CD4-positive, alpha-beta T cell treated with Interleukin-17A for 4 hours (primary cell): Measurements from ENCODE around the gene CRYBB2.
A peak's percentile ranks its signal among the peaks of the same experiment; 100 is the strongest.
"Not testable (repeated sequence)": the region's sequence is repeated elsewhere in the genome, so short reads cannot be mapped to it uniquely, and the experiment has no call there.

Experiments used
- DNase-seq: peaks from one replicate; pipeline ENCODE4 v3.0.0-alpha.2; 2020; ENCODE audit warnings: mixed read lengths

The CRYBB2 gene

GRCh38 chr22:25219211-25219689, at the start of gene CRYBB2:
Gene CRYBB2 (plus strand): TSS chr22:25219639. CDS start chr22:25221430, 1,791 bp downstream.
- no peak for DNase-seq

DNA sequence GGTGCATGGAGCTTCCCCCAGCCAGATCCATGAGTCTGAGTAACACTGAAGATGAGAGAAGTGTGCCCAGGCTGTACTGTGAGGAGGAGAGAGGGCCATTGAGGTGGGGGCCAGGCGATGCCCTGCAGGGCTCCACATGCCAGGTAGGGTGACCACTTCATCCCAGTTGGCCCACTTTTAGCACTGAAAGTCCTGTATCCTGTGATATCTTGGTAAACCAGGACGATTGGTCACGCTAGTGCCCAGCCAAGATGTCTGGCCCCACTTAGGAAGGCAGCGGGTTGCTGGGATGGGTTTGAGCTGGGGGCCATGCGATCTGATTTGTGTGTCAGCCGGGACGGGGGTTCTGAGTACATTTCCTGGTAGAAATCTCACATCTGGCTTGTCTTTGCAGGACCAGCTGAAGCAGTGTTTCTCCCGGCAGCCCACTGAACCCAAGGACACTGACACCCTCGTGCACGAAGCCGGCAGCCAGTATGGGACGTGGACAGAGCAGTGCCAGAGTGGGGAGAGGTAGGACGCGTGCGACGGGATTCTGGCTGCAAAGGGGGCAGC, 48.9 kb upstream of the CRYBB2 start:
- DNase-seq: no peak

DNA sequence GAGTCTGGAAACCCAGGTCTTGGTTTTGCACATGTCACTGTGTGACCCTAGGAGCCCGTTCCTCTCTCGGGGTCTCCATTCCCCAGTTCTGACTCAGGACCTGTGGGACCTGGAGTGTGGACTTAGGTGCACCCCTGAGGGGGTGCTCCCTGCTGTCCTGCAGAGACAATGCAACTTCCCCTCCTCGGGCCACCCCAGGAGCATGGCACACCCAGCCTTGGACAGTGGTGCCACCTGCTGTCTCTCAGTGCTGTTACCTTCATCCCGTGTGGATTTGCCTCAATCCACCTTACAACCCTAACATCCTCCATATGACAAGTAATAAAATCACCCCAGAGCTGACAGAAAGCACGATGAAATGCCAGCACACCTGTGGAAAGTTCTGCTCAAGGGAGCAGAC, 47.3 kb upstream of the CRYBB2 start:
- peak; percentile 54 for DNase-seq

- no peak for DNase-seq
Measured at GRCh38 chr22:25174156-25174887, 45.1 kb upstream of the CRYBB2 start.

DNA sequence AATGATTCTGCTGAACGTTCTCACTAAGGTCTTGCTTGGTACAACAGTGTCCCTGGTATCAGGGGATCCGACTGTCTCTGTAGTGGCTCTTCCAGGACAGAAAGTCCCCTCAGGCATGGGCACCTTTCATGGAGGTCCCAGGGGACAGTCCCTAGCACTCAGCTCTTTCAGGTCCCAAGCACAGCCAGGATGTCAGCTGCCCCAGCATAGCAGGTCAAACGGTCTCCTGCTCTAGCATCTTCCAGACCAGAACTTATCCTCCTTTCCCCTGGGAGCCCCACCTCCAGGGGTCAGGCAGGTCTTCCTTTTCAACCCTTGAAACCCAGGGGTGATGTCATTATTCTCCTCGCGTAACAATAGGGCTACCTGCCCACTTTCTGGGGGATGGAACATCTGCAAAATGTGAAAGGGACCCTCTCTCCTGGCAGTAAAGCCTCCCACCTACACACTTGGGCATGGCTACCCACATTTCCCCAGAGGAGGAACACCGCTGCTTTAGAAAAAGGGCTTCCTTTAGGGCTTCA, 44.5 kb upstream of the CRYBB2 start:
- DNase-seq: no peak

- no peak for DNase-seq
Measured at GRCh38 chr22:25176175-25176574, 43.3 kb upstream of the CRYBB2 start.

- no peak for DNase-seq
Measured at GRCh38 chr22:25176799-25177198, 42.6 kb upstream of the CRYBB2 start.

GRCh38 chr22:25177226-25177625, 42.2 kb upstream of the CRYBB2 start:
- no peak for DNase-seq

- DNase-seq: no peak
Measured at GRCh38 chr22:25177895-25178294, 41.5 kb upstream of the CRYBB2 start.

- not testable (repeated sequence) for DNase-seq
Measured at GRCh38 chr22:25178348-25178747, 41.1 kb upstream of the CRYBB2 start.

GRCh38 chr22:25178869-25179631, 40.4 kb upstream of the CRYBB2 start:
- DNase-seq: not testable (repeated sequence)

DNA sequence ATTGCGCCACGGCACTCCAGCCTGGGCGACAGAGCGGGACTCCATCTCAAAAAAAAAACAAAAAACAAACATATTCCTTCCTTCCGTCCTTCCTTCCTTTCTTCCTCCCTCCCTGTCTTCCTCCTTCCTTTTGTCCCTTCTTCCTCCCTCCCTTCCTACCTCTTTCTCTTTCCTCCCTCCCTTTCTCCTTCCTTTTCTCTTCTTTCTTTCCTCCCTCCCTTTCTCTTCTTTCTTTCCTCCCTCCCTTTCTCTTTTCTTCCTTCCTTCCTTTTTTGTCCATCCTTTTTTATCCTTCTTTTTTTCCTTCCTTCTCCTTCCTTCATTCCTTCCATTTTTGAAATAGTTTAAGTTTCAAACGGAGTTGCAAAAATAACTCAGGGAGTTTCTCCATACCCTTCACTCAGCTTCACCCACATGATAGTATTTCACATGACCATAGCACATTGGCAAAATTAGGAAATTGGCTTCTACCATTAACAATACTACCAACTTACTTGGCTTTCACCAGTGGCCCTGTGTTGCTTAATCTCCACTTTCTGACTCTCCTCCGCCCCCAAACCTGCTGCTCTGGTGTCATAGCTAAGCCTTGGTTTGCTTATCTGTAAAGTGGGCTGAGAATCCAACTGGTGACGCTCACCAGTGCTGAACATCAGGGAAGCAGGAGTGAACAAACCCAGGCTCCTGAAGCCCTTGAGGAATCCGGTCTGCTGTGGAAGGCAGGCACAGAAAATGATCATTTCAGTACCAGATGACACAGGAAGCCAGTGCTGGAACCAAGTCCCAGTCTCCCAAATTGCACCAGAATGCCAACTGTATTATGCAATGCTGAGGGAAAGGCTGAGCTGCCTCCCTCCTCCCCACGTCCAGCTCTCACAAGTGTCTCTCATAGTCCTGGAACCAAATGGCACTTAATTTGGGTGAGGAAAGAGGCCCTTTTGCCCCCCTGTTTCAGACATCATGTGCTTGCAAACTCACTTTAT, 37.0 kb upstream of the CRYBB2 start:
- no peak for DNase-seq

DNA sequence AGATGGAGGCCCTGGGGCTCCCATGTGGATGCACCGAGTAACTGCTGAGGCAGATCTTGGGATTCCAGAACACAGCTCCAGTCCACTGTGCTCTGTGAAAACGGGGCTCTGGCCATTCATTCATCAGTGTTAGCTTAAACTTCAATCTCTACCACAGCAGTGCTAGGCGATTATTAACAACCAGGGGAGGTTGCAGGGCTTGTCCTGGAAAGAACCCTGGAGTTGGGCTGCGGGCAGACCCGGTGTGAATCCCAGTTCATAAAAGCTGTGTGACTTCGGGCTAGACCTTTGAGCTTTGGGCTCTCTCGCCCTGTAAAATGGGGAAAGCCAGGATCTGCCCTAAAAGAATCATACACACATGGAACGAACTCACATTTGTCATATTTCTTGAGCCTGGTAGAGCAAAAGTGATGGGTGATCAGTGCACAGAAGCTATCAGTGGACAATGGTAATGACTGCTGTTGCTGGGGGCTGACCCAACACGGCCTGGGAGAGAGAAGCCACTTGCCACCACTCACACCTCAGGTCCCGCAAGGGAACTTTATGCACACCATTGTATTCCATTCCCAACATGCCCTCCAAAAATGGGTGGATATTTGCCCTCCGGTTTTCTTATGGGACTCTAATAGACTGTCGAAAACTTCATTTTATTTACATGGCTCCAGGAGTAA, 35.4 kb upstream of the CRYBB2 start:
- no peak for DNase-seq

DNA sequence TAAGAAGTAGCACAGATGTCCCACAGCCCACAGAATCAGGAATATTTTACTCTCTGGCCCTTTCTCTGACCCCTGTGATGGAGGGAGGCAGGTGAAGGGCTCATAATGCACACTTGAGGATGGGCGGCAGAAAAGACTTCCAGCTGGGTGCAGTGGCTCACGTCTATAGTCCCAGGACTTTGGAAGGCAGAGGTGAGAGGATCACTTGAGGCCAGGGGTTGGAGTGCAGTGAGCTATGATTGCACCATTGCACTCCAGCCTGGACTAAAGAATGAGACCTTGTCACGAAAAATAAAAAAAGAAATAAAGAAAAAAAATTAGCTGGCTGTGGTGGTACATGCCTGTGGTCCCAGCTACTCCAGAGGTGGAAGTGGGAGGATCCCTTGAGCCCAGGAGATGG, 33.3 kb upstream of the CRYBB2 start:
- DNase-seq: no peak

GRCh38 chr22:25187469-25187868, 32.0 kb upstream of the CRYBB2 start:
- DNase-seq: no peak

- no peak for DNase-seq
Measured at GRCh38 chr22:25192406-25192805, 27.0 kb upstream of the CRYBB2 start.

GRCh38 chr22:25193130-25193529, 26.3 kb upstream of the CRYBB2 start:
- DNase-seq: no peak

DNA sequence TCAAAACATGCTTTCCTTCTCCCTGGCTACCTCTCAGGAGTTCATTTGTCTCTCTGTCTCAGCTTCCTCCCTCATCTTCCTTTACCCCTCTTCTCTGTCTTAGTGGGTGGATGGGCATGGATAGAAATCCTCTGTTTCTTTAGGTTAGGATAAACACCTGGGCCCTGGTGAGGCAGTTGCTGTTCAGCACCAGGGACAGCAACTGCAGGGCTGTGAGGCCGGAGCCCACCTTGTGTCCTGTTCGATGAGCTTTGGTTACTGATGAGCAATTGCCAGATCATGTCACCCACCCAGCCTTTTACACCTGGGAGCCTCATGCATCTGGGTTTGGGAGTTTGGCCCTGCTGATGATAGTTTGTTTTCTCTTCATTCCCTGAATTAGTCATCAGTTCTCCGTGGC, 25.9 kb upstream of the CRYBB2 start:
- no peak for DNase-seq

DNA sequence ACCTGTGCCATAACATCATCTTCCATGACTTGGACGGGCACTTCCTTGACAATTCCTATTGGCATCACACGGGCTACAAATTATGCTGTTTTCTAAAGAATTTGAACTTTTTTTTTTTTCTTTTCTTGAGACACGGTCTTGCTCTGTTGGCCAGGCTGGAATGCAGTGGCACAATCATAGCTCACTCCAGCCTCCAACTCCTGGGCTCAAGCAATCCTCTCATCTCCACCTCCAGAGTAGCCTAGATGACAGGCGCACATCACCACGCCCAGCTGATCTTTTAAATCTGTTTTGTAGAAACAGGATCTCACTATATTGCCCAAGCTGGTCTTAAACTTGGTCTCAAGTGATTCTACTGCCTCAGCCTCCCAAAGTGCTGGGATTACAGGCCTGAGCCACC, 23.1 kb upstream of the CRYBB2 start:
- DNase-seq: no peak

- no peak for DNase-seq
Measured at GRCh38 chr22:25197340-25197739, 22.1 kb upstream of the CRYBB2 start.

- DNase-seq: no peak
Measured at GRCh38 chr22:25199731-25200520, 19.5 kb upstream of the CRYBB2 start, which contains the start of gene CRYBB3. Gene CRYBB3 (plus strand): TSS chr22:25199858. CDS start chr22:25201397, 1,539 bp downstream.
